ENCODE measurements around the gene LOXL4. TPM values are rescaled to one million over a fixed set of nuclear protein-coding genes. Genes with fewer than 3 reads are reported as not detected.

LOXL4 gene
- total RNA-seq, 1 donor from 2014 or later: not detected

DNA sequence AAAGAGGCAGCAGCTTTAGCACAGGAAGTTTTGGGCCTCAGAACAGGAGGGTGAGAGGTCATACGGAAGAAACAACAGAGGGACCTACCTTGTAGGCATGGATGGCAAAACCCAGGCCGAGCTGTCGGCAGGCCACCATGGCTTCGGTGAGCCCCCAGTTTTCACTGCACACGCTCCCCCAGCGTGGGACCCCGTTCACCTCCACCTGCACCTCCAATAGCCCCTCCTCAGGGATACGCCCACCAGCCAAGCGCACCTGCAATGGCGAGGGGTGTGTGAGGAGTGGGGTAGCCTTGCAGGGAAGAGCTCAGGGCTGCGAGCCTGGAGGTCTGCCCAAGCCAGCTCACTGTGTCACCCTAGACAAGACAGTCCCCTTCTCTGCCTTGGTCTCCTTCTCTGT is 11.3 kb downstream of the LOXL4 start:
- H3K27me3 Mint-ChIP-seq (ENCODE audit: insufficient read depth): no peaks in the 10 kb centered on the region

GRCh38 chr10:98255146-98255877 is 12.7 kb downstream of the LOXL4 start:
- no peak for DNase-seq (ENCODE audit: low spot score)
- no peaks in the 10 kb centered on the region for H3K27me3 Mint-ChIP-seq (ENCODE audit: insufficient read depth)
- no peaks in the 10 kb centered on the region for H3K36me3 Mint-ChIP-seq (ENCODE audit: low read depth)
- H3K27ac Mint-ChIP-seq: no peak overlapping the region
- H3K4me1 Mint-ChIP-seq (ENCODE audit: low read depth): no peaks in the 10 kb centered on the region
- no peaks in the 10 kb centered on the region for H3K9me3 Mint-ChIP-seq
- H3K4me3 Mint-ChIP-seq: no peak overlapping the region
- intact Hi-C loops (cut with micrococcal nuclease): no loop called here

More for the DNA sequence above, 11.3 kb downstream of the LOXL4 start:
- no peak overlapping the region for H3K27ac Mint-ChIP-seq
- H3K4me3 Mint-ChIP-seq: no peak overlapping the region
- no peaks in the 10 kb centered on the region for H3K36me3 Mint-ChIP-seq (ENCODE audit: low read depth)
- intact Hi-C loops (cut with micrococcal nuclease): no loop called here
- H3K9me3 Mint-ChIP-seq: no peaks in the 10 kb centered on the region
- DNase-seq (ENCODE audit: low spot score): no peak
- no peaks in the 10 kb centered on the region for H3K4me1 Mint-ChIP-seq (ENCODE audit: low read depth)

DNA sequence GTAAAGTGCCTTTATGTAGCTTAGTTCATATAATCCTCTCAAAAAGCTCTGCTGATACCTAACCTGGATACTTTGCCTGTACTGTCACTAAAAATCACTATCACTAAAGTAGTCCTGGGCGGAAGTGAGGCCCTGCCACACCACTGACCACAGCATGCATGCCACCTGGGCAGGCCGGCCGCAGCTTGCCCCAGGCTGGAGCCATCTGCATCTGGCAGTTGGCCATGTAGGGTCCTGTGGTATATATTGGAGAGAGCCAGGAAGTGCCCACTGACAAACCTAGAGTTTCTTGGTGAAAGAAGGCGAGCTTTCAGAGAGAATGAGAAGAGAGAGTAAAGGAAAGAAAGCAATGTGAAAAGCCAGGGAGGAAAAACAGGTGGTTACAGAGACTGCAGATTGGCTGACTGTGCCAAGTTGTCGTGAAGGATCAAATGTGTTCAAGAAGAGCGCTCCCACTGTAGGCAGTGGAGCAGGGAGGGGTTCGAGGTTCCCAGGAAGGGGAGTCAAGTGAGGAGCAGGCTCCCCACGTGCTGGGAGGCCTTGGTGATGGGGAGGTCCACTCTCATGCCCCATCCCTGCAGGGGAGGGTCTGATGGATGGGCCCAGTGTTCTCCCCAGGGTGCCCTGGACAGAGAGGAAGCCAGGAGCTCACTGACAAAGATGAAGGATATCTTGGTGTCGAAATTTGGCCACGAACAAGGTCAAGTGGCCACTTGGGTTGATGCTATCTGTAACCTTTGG is 13.6 kb downstream of the LOXL4 start:
- DNase-seq (ENCODE audit: low spot score): no peak
- H3K4me3 Mint-ChIP-seq: no peak overlapping the region
- H3K36me3 Mint-ChIP-seq (ENCODE audit: low read depth): peaks cover 1% of the 10 kb centered on the region
- no peaks in the 10 kb centered on the region for H3K9me3 Mint-ChIP-seq
- no peak overlapping the region for H3K27ac Mint-ChIP-seq
- no peaks in the 10 kb centered on the region for H3K27me3 Mint-ChIP-seq (ENCODE audit: insufficient read depth)
- intact Hi-C loops (cut with micrococcal nuclease): no loop called here
- no peaks in the 10 kb centered on the region for H3K4me1 Mint-ChIP-seq (ENCODE audit: low read depth)

DNA sequence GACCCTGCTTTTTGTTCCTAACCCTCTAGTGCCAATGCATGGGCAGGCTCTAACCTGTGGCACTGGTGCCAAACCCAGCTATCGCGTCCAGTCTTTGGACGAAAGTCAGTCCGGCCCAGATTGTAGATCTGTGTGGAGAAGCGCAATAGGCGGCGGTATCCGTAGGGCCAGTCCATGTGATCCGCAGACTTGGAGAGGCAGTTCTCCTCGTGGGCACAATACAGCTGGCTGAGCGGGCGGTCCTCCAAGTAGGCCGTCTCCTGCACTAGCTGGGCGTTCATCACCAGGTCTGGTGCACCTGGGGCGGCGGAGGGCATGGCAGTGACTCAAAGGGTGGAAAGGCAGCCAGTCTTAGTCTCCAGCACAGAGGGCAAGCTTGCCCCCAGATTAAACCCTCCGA is 14.5 kb downstream of the LOXL4 start:
- DNase-seq (ENCODE audit: low spot score): no peak
- intact Hi-C loops (cut with micrococcal nuclease): no loop called here
- Mint-ChIP-seq H3K4me1 (ENCODE audit: low read depth) (no peaks in the 10 kb centered on the region), H3K36me3 (ENCODE audit: low read depth) (peaks cover 1% of the 10 kb centered on the region), H3K27ac (no peak overlapping the region), H3K27me3 (ENCODE audit: insufficient read depth) (no peaks in the 10 kb centered on the region), H3K9me3 (no peaks in the 10 kb centered on the region), H3K4me3 (no peak overlapping the region)

DNA sequence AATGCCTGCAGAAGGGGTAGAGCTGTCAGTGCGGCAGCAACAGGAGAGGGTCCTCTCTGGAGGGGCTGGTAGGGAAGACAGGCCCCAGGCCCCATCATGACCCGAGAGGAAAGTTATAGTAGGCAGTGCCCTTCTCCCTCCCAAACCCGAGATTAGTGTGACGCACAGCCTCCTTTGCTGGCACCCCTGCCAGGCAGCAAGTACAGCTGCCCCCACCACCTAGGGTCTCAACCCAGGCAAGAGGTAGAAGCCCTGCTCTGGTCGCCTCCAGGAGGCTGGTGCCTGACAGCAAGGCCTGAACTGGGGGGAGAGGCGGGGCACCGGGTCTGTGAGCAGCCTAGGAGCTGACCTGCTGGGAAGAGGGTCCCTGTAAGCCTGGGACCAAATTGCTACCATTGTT is 15.5 kb downstream of the LOXL4 start:
- Mint-ChIP-seq H3K4me3 (no peak overlapping the region), H3K27me3 (ENCODE audit: insufficient read depth) (no peaks in the 10 kb centered on the region), H3K36me3 (ENCODE audit: low read depth) (peaks cover 2% of the 10 kb centered on the region), H3K27ac (no peak overlapping the region), H3K4me1 (ENCODE audit: low read depth) (no peaks in the 10 kb centered on the region), H3K9me3 (no peaks in the 10 kb centered on the region)
- intact Hi-C loops (cut with micrococcal nuclease): no loop called here
- DNase-seq (ENCODE audit: low spot score): no peak

- intact Hi-C loops (cut with micrococcal nuclease): no loop called here
- Mint-ChIP-seq H3K27me3 (ENCODE audit: insufficient read depth) (no peaks in the 10 kb centered on the region), H3K4me1 (ENCODE audit: low read depth) (no peaks in the 10 kb centered on the region), H3K27ac (no peak overlapping the region), H3K36me3 (ENCODE audit: low read depth) (peaks cover 10% of the 10 kb centered on the region), H3K4me3 (no peak overlapping the region), H3K9me3 (no peaks in the 10 kb centered on the region)
- DNase-seq (ENCODE audit: low spot score): no peak
These were observed 16.6 kb downstream of the LOXL4 start for GRCh38 chr10:98251399-98251798.

DNA sequence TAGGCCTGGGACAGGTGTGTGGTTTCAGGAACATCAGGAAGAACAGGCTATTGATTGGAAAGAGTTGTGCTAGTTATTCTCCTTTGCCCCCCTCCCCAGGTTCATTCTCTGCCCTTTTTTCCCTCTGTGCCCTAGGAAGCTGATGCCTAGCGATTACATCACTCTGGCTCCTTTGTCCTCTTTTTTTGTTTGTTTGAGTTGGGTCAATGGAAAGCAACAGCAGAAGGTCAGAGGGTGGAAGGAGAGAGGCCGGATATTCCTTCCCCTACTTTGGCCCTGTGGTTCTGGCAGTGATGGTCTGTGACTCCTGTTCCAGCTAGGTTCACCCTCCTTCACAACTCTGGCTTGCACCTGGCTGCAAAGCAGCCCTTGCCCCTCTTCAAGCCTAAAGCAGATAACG is 18.9 kb downstream of the LOXL4 start:
- no peak for DNase-seq (ENCODE audit: low spot score)
- peaks cover 21% of the 10 kb centered on the region for H3K36me3 Mint-ChIP-seq (ENCODE audit: low read depth)
- H3K9me3 Mint-ChIP-seq: no peaks in the 10 kb centered on the region
- no peaks in the 10 kb centered on the region for H3K4me1 Mint-ChIP-seq (ENCODE audit: low read depth)
- H3K4me3 Mint-ChIP-seq: no peak overlapping the region
- H3K27ac Mint-ChIP-seq: no peak overlapping the region
- intact Hi-C loops (cut with micrococcal nuclease): no loop called here
- no peaks in the 10 kb centered on the region for H3K27me3 Mint-ChIP-seq (ENCODE audit: insufficient read depth)

GRCh38 chr10:98248018-98248417 is 20.0 kb downstream of the LOXL4 start:
- H3K27me3 Mint-ChIP-seq (ENCODE audit: insufficient read depth): no peaks in the 10 kb centered on the region
- H3K9me3 Mint-ChIP-seq: no peaks in the 10 kb centered on the region
- H3K4me3 Mint-ChIP-seq: no peak overlapping the region
- no peak for DNase-seq (ENCODE audit: low spot score)
- no peaks in the 10 kb centered on the region for H3K4me1 Mint-ChIP-seq (ENCODE audit: low read depth)
- H3K36me3 Mint-ChIP-seq (ENCODE audit: low read depth): peaks cover 26% of the 10 kb centered on the region
- intact Hi-C loops (cut with micrococcal nuclease): no loop called here
- no peak overlapping the region for H3K27ac Mint-ChIP-seq

DNA sequence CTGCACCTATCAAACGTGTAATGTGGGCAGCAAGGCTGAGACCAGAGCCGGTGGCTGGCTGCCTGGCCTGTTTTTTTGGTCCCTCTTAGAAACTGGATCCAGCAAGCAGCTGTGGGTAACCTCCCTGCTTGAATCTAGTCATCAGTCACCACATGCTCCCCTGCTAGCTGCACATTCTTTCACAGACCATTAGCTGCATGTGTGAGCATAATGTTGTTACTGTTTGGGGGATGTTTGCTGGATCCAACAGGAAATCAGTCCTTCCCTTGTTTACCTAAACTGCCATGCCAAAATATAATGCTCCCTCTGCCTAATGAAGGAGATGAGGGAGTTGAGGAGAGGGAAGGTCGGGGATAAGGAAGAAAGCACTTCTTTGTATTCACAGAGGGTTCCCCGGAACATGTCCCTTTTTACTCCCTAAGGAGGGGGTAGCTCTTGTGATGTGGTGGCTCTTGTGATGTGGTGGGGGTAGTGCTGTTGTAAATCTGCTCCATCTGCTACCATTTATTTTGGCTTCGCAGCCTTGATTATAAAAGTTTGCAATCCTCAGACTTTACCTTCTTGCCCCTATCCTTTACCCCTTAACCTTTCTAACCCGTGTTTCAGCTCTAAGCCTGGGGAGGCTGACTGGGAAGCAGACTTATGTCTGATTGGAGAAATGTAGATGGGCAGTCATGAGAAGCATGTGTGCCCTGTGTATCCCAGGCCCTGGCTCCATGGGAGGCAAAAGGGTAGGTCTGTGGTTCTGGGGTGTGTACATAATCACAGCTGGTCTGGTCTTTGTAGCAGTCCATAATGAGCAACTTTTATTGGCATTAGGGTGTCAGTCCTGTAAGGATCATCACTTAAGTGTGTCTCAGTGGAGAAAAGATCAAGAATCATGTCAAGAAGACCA is 20.8 kb downstream of the LOXL4 start:
- Mint-ChIP-seq H3K4me3 (no peak overlapping the region), H3K4me1 (ENCODE audit: low read depth) (no peaks in the 10 kb centered on the region), H3K36me3 (ENCODE audit: low read depth) (peaks cover 31% of the 10 kb centered on the region), H3K9me3 (no peaks in the 10 kb centered on the region), H3K27ac (peak overlapping the region; percentile 5), H3K27me3 (ENCODE audit: insufficient read depth) (no peaks in the 10 kb centered on the region)
- no peak for DNase-seq (ENCODE audit: low spot score)
- intact Hi-C loops (cut with micrococcal nuclease): no loop called here

DNA sequence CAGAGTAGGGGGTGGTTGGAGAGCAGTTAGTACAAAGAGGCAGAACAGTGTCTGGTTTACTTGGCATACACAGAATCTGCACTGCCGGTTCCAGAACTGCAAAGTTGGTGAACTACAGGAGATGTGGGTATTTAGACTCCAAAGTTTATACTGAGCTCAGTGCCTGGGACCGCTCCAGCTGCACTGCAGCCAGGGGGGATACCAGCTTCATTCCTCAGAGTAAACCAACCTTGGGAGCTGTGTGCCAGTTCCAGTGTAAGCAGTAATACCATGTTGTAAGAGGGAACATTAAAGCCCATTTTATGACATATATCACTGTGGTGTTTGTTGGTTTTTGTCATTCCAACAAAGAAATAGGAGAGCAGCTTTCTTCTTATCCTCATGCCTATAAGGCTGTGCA is 23.4 kb downstream of the LOXL4 start:
- no peaks in the 10 kb centered on the region for H3K9me3 Mint-ChIP-seq
- no peak overlapping the region for H3K4me3 Mint-ChIP-seq
- H3K27ac Mint-ChIP-seq: no peak overlapping the region
- no peaks in the 10 kb centered on the region for H3K27me3 Mint-ChIP-seq (ENCODE audit: insufficient read depth)
- H3K4me1 Mint-ChIP-seq (ENCODE audit: low read depth): no peaks in the 10 kb centered on the region
- intact Hi-C loops (cut with micrococcal nuclease): no loop called here
- H3K36me3 Mint-ChIP-seq (ENCODE audit: low read depth): peaks cover 33% of the 10 kb centered on the region
- DNase-seq (ENCODE audit: low spot score): no peak

GRCh38 chr10:98244141-98244540 is 23.9 kb downstream of the LOXL4 start:
- no peaks in the 10 kb centered on the region for H3K27me3 Mint-ChIP-seq (ENCODE audit: insufficient read depth)
- H3K36me3 Mint-ChIP-seq (ENCODE audit: low read depth): peaks cover 34% of the 10 kb centered on the region
- H3K27ac Mint-ChIP-seq: no peak overlapping the region
- intact Hi-C loops (cut with micrococcal nuclease): no loop called here
- no peaks in the 10 kb centered on the region for H3K4me1 Mint-ChIP-seq (ENCODE audit: low read depth)
- H3K9me3 Mint-ChIP-seq: no peaks in the 10 kb centered on the region
- DNase-seq (ENCODE audit: low spot score): no peak
- H3K4me3 Mint-ChIP-seq: no peak overlapping the region

DNA sequence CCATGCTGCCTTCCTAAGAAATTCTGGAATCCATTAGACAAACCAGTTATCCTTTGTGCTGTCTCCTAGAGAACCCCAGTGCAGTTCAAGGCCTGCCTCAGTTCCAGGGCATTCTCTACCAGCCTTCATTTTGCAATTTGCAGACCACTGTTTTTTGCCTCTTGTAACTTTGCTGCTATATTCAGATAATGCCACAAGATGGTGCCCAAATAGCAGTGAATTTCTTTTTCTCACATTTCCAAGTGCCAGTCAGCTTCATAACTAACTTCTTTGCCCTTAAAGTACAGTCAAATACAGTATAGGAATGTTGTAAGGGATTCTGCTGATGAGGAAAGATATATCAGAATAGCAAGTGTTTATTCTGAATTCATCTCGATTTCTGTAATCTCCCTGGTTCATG is 25.2 kb downstream of the LOXL4 start:
- intact Hi-C loops (cut with micrococcal nuclease): no loop called here
- Mint-ChIP-seq H3K9me3 (no peaks in the 10 kb centered on the region), H3K27ac (peak overlapping the region; percentile 17), H3K27me3 (ENCODE audit: insufficient read depth) (no peaks in the 10 kb centered on the region), H3K4me3 (no peak overlapping the region), H3K36me3 (ENCODE audit: low read depth) (peaks cover 34% of the 10 kb centered on the region), H3K4me1 (ENCODE audit: low read depth) (no peaks in the 10 kb centered on the region)
- DNase-seq (ENCODE audit: low spot score): no peak

DNA sequence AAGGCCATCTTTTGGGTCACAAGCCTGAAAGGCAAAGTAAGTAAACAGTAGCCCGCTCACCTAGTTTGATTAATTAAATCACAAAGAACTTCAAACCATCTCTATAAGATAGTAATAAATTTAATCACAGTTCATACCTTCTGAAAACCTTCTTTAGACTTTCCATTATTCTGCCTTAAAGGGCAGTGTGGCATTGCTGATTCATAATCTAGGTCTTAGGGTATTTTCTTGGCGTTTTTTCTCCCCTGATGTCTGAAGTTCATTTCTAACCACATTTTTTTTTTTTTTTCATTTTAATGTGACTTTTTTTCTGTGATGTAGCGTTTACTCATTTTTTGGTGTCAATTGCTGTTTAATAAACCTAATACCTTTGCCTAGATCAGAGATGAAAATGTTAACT is 27.5 kb downstream of the LOXL4 start:
- Mint-ChIP-seq H3K4me1 (ENCODE audit: low read depth) (no peaks in the 10 kb centered on the region), H3K9me3 (no peaks in the 10 kb centered on the region), H3K27me3 (ENCODE audit: insufficient read depth) (no peaks in the 10 kb centered on the region), H3K27ac (no peak overlapping the region), H3K4me3 (no peak overlapping the region), H3K36me3 (ENCODE audit: low read depth) (peaks cover 37% of the 10 kb centered on the region)
- intact Hi-C loops (cut with micrococcal nuclease): no loop called here
- no peak for DNase-seq (ENCODE audit: low spot score)
